ENCODE measurements around the gene GSK3B. TPM values are rescaled to one million over a fixed set of nuclear protein-coding genes. Genes with fewer than 3 reads are reported as not detected.

The GSK3B gene
- polyA plus RNA-seq, 1 experiment: 43.4 TPM

DNA sequence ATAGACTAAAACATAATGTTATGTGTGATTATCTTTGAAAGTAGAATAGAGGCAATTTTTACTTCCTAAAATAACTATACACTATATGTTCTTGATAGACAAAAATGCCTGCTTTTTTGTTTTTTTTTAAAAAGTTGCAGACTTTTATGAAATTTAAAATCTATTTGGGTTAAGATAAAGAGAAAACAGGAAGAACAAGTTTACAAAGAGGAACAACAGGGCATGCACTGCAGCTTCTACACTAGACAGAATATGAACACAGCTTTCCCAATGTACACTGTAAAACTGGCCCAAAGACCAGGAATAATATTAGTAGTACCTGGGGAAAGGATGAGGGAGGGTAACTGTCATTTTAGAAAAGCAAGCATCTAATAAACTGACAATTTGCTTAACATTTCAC, 258.7 kb downstream of the GSK3B start:
- Histone ChIP-seq H3K27ac (ENCODE audit: low read depth, low read length) (no peak overlapping the region), H3K4me3 (ENCODE audit: low read depth, low read length) (no peak overlapping the region), H3K27me3 (ENCODE audit: control insufficient read depth, insufficient read depth, low read length) (no peaks in the 10 kb centered on the region), H3K9me3 (ENCODE audit: control insufficient read depth, insufficient read depth, low read length) (no peaks in the 10 kb centered on the region)
- POLR2A ChIA-PET: no interaction called here
- TF ChIP-seq, protein P1, sequence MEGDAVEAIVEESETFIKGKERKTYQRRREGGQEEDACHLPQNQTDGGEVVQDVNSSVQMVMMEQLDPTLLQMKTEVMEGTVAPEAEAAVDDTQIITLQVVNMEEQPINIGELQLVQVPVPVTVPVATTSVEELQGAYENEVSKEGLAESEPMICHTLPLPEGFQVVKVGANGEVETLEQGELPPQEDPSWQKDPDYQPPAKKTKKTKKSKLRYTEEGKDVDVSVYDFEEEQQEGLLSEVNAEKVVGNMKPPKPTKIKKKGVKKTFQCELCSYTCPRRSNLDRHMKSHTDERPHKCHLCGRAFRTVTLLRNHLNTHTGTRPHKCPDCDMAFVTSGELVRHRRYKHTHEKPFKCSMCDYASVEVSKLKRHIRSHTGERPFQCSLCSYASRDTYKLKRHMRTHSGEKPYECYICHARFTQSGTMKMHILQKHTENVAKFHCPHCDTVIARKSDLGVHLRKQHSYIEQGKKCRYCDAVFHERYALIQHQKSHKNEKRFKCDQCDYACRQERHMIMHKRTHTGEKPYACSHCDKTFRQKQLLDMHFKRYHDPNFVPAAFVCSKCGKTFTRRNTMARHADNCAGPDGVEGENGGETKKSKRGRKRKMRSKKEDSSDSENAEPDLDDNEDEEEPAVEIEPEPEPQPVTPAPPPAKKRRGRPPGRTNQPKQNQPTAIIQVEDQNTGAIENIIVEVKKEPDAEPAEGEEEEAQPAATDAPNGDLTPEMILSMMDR (IDR thresholded peaks at IDR 0.05; ENCODE audit: low read depth, low read length): no peak
- no peak for DNase-seq (ENCODE audit: low read depth, low spot score)
- CTCF ChIA-PET: no interaction called here

DNA sequence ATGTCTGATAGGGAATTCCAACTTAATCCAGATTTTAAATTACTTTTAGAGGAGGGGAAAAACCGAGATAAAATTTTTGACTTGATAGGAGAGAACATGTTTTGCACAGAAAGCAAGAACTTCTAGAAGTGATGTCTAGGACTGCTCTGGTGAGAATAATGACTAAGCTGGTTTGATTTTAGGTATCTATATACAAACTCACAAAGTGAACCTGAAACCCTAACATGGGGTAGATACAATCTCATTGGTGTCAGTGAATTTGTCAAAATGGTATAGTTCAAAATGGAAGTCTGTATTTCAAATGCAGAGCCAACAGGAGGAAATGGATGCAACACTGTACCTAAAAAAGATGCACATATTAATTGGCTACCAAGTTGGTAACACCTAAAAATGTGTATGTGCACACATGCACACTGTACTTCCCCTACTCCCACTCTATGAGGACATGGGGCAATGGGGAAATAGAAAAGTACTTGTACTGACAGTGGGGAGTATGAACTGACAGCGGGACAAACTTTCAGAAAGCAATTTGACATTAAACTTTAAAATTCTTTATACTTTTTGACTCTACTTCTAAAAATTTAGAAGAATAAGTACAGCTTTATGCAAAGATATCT, 259.4 kb downstream of the GSK3B start:
- TF ChIP-seq, protein P1 (IDR thresholded peaks at IDR 0.05; ENCODE audit: low read depth, low read length): no peak
- Histone ChIP-seq H3K4me3 (ENCODE audit: low read depth, low read length) (no peak overlapping the region), H3K9me3 (ENCODE audit: control insufficient read depth, insufficient read depth, low read length) (no peaks in the 10 kb centered on the region), H3K27me3 (ENCODE audit: control insufficient read depth, insufficient read depth, low read length) (no peaks in the 10 kb centered on the region), H3K27ac (ENCODE audit: low read depth, low read length) (no peak overlapping the region)
- DNase-seq (ENCODE audit: low read depth, low spot score): no peak
- ChIA-PET CTCF (no interaction called here), POLR2A (interaction anchor here (0.6 kb wide), 1 partner anchor 592 kb away, joined by 6 read pairs; no protein-coding TSS in a partner anchor)

DNA sequence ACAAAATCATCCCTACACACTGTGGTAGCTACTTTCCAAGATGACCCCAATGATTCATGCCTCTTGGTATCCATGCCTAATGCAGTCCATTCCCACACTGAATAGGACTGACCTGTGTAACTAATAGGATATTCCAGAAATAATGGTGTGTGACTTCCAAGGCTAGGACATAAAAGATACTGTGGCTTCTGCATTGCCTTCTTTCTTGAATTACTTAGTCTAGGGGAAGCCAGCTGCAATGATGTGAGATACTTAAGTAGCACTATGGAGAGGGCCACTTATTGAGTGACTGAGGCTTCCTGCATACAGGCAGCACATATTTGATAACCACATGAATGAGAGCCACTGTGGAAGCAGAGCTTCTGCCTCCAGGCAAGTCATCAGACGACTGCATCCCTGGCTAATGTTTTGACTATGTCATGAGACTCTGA, 262.3 kb downstream of the GSK3B start:
- Histone ChIP-seq H3K27ac (ENCODE audit: low read depth, low read length) (no peak overlapping the region), H3K4me3 (ENCODE audit: low read depth, low read length) (no peak overlapping the region), H3K9me3 (ENCODE audit: control insufficient read depth, insufficient read depth, low read length) (no peaks in the 10 kb centered on the region), H3K27me3 (ENCODE audit: control insufficient read depth, insufficient read depth, low read length) (no peaks in the 10 kb centered on the region)
- TF ChIP-seq, protein P1 (IDR thresholded peaks at IDR 0.05; ENCODE audit: low read depth, low read length): no peak
- DNase-seq (ENCODE audit: low read depth, low spot score): peak; percentile 16
- CTCF ChIA-PET: interaction anchor here (0.7 to 1.2 kb wide), 3 partner anchors 72 to 350 kb away, joined by 3 read pairs; no protein-coding TSS in a partner anchor
- POLR2A ChIA-PET: interaction anchor here (0.9 kb wide), 1 partner anchor 264 kb away, joined by 4 read pairs; no protein-coding TSS in a partner anchor

DNA sequence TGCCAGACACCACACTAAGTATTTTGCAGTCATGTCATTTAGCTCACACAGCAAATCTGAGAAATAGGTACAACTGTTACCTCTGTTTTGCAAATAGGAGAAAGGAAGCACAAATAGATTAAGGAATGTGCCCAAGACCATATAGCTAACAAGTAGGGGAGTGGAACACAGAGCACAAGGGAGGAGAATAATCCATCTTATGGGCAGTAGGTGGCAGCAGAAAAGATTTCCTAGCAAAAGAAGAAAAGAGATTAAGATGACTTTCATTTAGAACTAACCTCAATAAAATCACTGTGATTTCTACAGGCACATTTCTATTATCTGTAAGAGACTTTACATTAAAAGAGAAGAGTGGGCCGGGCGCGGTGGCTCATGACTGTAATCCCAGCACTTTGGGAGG, 263.2 kb downstream of the GSK3B start:
- no peaks in the 10 kb centered on the region for H3K9me3 ChIP-seq (ENCODE audit: control insufficient read depth, insufficient read depth, low read length)
- POLR2A ChIA-PET: no interaction called here
- H3K27me3 ChIP-seq (ENCODE audit: control insufficient read depth, insufficient read depth, low read length): no peaks in the 10 kb centered on the region
- TF ChIP-seq, protein P1 (IDR thresholded peaks at IDR 0.05; ENCODE audit: low read depth, low read length): 0 out of 2 replicates have a peak, but pooled peaks have one; percentile 8
- CTCF ChIA-PET: interaction anchor here (1.0 to 2.2 kb wide), 5 partner anchors 8 to 586 kb away, joined by 3 to 7 read pairs (median 5); no protein-coding TSS in a partner anchor
- DNase-seq (ENCODE audit: low read depth, low spot score): no peak
- no peak overlapping the region for H3K4me3 ChIP-seq (ENCODE audit: low read depth, low read length)
- no peak overlapping the region for H3K27ac ChIP-seq (ENCODE audit: low read depth, low read length)

DNA sequence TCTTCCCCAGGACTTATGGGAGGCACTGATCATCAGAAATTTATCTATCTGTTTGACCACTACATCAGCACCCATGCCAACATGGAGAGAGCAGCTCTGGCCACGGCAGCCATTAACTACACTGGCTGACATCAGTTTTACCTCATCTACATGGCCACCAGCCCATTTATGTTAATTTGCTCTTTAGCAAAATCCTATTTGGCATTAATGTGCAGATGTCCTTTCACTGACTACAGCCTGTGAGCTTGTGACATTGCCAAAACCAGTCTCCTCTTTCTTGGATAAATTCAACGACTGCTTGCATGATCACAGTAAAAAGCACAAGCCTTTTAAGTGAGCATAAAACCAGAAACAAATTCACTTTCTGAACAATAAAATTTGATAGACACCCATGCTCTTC, 264.8 kb downstream of the GSK3B start:
- CTCF ChIA-PET: interaction anchor here (1.8 to 2.2 kb wide), 2 partner anchors 10 kb away, joined by 6 to 7 read pairs; no protein-coding TSS in a partner anchor
- POLR2A ChIA-PET: no interaction called here
- no peak overlapping the region for H3K4me3 ChIP-seq (ENCODE audit: low read depth, low read length)

More for the DNA sequence above, 264.8 kb downstream of the GSK3B start:
- Histone ChIP-seq H3K27me3 (ENCODE audit: control insufficient read depth, insufficient read depth, low read length) (no peaks in the 10 kb centered on the region), H3K27ac (ENCODE audit: low read depth, low read length) (no peak overlapping the region), H3K9me3 (ENCODE audit: control insufficient read depth, insufficient read depth, low read length) (no peaks in the 10 kb centered on the region)
- DNase-seq (ENCODE audit: low read depth, low spot score): no peak
- TF ChIP-seq, protein P1 (IDR thresholded peaks at IDR 0.05; ENCODE audit: low read depth, low read length): no peak

Data from AG04450 (cell line).